Limb (tissue), 2 donors: ENCODE results near the gene ITFG2.

Experiments used
- DNase-seq, 2 donors: peaks; one replicate each; pipeline ENCODE4 v3.0.0-alpha.2; 2016; ENCODE audit errors: extremely low spot score in 2 of 2

ITFG2 gene

DNA sequence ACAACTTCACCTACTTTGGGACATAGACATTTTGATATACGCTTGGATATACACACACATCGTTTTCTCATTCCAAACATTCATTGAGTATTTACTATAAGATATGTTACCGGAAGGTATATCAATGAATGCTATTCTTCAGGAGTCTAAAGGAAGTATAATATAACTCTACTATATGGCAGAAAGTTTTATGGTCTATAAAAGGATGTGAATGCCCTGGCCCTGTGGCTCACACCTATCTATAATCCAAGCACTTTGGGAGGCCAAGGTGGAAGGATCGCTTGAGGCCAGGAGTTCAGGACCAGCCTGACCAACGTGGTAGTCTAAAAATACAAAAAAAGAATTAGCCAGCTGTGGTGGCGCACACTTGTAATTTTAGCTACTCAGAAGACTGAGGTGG is 16.8 kb downstream of the ITFG2 start:
- DNase-seq = no peak

DNA sequence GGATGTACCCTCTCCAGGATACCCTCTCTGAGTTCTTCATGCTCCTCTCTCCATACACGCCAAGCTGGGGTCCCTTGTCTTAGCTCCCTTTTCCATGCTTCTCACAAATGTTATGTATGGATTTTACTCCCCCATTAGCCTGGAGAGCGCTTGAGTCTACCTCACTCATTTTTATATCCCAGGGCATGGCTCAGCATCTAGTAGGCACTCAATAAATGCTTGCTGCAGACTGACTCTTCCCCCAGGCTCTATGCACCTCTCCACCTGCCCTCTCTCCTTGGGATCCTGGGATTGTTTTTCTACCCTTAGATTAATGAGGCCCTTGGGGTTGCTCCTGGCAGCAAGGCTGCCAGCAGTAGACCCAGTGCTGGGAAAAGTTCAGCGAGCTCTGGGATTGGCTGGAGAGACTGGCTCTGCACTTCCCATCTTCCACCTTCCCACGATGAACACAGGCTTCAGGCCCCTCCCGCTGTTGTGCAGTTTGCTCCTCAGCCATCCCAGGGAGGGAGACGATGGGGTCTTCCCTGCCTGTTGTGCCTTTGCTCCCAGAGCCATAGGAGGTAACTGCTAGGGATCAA is 20.2 kb downstream of the ITFG2 start:
- DNase-seq = no peak

DNA sequence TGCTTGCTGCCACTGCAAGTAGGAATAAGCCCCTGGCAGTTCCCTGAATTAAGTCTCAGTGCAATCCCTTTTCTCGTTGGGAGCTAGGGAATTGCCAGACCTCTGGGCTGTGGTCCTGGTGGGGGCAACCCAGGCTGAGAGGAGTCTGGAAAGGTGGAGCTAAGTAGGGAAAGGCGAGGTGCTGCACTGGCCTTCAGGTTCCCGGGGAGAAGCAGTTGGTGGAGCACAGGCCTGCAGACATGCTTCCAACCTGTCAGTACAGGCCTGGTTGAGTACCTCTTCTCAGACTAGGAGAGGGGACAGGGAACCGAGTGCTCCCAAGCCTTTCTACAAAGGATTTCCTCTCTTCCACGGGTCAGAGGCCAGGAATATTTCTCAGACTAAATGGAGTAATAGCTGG is 20.9 kb downstream of the ITFG2 start:
- DNase-seq = no peak

DNA sequence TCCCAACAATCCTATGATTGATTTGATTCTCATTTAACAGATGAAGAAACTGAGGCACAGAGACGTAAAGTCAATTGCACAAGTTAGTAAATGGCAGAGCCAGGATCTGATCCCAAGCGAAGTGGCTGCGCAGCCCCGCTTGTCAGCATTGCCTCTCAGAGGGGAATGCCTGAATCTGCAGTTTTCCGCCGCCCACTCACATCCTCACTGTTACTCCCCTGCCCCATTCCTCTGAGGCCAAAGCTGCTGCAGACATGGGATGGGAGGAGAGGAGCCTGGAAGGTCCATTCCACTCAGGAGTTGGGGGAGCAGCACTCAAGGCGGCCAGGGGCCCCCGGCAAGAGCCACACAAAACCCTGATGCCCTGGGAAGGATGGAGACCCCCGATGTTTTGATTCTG is 21.3 kb downstream of the ITFG2 start:
- DNase-seq = no peak

DNA sequence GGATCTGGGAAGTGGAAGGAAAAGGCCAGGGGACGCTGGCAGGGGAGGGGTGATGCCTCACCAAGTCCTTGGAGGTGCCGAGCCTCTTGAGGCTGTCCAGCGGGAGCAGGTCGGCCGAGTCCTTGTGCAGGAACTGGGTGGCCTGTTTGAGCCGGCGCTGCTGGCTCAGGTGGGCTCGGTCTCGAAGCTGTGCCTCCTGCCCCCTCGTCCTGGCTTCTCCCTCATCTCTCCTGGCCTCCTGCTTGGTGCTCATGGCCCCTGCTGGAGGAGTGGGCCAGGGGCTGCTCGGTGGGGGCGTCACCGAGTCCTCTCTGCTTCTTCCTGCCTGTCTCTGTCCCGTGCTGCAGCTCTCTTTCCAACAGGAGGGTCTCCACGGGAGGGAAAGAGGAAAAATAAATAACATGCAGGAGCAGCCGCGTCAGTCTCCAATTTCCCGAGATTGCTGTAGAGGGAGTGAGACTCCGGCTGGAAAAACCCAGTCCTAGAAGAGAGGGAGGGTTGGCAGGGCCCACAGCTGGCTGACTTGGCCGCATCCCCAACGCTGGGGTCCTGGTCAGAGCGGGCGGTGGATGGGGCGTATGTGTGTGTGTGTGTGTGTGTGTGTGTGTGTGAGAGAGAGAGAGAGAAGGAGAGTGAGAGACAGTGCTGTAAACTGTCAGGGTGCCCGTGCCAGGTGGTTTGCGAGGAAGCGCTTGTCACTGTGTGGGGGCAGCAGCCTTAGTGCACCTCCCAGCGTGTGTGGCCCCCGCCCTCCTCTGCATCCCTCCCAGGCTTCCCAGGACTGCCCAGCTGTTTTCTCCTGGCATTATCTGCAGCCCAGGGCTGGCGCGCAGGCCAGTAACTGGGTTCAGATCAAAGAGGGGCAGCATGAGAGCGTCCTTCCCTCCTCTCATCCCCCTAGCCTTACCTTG is 22.4 kb downstream of the ITFG2 start, which contains the start of gene NRIP2:
Gene NRIP2, minus strand, starts transcription at position 455 of the 911 bp plus-strand sequence. Its CDS starts 52 bp downstream, at position 403.
- DNase-seq = peak; percentile 88 to 89

DNA sequence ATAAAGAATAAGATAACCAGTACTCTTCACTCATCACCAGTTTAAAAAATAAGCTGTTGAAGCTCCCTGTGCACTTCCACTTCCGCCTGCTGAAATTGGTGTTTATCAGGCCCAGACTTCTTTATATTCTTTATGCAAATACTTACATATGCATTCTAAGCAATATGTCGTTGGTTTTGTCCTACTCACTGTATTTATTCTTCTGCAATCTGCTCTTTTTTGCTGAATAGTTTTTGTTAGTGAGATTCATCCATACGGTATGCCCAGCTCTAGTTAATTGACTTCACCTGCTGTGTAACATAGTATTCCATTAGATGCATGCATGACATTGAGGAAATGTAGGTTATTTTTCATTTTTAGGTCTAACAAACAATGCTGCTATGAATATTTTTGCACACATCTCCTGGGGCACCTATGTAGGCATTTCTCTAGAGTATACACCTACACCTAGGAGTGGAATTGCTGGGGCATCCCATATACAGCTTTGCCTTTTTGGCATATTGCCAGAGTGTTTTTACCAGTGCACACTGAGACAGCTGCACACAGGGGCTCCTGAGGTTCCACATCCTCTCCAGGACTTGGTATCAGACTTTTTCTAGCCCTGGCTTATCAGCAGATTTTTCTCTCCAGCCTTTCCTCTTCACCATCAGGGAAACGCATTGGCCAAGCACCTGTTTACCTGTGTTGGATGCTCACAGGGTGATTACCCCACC is 23.4 kb downstream of the ITFG2 start:
- no peak for DNase-seq

DNA sequence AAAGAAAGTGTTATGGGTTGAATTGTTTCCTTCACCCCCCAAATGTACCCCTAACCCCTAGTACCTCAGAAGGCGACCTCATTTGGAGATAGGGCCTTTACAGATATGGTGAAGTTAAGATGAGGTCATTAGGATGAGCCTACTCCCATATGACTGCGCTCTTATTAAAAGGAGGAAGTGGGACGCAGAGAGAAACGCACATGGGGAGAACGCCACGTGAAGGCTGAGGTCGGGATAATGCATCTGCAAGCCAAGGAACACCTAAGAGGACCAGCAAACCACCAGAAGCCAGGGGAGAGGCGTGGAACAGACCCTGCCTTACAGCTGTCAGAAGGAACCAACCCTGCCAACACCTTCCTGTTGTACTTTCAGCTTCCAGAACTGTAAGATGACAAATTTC is 24.1 kb downstream of the ITFG2 start:
- no peak for DNase-seq

DNA sequence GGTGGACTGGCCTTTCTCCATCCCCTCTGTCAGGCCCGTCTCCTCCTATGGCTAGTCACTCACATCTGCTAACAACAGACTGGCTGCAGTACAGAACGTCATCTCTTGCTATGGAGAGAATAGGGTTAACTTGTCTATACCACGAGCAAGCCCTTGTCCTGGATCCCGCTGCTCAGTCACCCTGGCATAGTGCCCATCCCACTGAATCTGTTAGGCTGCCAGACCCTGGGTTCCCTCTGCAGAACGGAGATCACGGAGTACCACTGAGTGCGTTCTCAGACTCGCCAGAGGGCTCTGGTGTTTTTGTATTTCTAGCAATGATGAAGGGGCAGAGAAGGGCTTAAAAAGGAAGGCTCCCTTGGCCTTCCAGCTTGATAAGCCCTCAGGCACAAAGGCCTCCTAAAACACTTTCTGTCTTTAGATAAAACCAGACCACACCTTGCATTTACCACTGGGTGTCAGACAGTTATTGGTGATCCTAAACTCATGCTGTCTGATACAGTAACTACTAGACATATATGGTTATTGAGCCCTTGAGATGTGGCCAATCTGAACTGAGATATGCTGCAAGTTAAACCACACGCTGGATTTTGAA is 28.7 kb downstream of the ITFG2 start:
- DNase-seq = no peak

DNA sequence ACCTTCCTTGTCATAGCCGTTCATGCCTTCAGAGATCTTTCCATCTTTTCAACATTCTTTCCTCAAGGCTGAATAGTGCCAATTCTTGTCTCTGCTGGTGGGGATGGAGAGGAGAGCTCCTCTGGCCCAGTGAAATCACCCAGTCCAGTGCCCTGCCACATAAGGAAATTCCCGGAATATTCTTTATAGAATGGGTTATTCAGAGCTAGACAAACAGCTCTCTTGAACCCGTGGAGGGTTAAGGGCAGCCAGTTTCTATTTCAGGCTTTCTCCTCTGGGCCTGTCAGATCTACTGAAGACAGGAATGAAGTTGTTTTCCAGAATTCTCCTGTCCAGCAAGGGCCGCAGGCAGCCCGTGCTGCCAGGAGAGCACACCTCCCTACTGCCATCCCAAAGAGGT is 30.5 kb downstream of the ITFG2 start:
- no peak for DNase-seq

DNA sequence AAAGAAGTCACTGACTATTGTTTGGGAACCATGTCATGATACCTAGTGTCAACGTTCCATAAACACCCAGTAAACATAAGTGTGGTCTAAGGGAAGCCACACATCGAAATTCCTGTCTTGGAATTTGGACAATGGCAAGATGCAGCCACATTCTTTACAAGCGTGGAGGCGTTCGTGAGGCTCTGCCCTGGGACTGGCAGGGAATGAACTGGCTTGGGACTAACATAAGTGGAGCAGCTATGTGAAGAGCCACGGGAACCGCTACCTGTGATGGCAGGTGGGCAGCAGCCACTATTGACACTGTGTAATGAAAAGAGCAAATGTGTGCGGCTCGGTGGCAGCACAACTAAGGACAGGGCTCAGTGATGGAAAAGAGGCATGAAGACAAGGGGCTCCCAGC is 32.3 kb downstream of the ITFG2 start:
- no peak for DNase-seq

DNA sequence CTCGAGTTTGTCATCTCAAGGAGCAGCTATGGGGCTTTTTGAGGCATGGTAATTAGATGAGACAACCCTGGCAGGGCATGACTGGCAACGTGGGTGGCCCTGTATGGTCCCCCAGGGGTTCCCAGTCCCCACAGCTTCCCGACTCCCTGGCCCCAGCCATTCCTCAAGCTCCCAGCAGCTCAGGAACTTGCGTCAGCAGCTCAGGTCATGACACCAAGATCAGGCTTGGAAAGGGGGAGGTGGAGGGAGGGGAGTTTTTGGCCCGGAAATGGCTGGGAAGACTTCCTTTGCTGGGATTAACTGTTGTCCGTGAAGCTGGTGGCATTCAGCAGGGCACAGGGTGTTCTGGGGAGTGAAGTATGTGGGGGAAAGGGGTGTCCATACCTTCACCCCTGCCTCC is 32.8 kb downstream of the ITFG2 start:
- DNase-seq = no peak

DNA sequence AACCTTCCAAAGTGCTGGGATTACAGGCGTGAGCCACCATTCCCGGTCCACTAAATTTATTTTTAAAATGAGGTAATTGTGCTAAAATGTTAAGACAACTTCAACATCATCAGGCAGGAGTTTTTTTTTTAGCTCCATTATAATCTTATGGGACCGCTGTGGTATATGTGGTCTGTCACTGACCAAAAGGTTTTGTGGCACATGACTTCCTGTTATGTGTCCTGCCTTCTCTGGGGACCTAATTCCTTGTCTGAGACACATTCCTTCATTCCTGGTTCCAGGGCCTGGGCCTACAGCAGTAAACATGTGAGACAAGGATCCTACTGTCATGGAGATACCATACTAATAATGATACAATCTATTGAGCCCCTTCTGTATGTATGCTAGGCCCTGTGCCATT is 39.5 kb downstream of the ITFG2 start:
- DNase-seq = no peak

DNA sequence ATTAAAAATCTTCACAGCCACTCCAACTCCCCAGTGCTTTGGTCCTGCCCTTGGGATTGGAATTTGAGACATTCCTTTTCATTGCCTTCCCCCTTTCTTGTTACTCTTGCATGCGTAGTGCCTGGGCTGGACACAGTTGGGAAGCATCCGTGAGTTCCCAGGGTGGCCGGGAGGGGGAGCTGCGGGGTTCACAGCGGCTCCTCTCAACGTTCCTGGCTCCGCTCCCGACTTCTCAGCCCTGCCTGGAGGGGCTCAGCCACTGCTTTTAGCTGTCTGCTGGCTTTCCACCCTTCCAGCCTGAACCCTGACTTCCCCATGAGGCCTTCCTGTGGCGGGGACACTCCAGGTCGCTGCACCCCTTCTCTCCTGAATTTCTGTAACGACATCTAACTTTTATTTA is 41.2 kb downstream of the ITFG2 start:
- DNase-seq = peak; percentile 86 to 90

DNA sequence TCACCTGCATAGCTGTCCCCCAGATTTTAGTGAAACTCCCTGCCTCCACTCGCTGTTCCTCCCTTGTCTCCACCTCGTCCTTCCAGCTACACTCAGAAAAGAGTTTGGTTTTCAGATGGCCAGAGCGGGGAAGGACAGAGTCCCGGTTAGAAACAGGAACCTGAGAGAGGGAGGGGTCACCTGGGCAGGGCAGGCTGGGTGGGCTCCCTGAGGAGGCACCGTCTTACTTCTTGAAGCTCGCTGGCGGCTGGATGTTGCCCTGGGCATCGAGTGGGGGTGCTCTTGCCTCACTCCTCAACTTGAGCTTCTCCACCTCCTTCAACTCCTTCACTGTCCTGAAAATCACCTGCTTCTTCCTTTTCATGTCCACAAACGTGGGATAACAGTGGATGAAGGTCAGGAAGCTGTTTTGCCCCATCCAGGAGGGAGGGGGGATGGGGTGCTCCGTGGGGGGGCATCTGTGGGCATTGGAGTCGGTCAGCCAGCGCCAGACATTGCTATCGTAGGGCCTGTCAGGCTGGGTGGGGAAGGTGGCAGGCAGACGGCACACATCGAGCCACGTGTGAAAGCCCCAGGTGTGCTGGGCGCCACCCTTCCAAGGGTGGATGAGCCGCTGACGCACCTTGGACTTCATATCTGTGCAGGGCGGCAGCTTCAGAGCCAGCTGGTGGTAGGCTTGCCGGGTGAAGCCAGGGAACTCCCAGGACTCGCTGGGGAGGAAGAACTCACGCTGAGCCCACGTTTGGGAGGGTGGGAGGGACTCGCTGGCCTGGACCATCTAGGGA is 42.4 kb downstream of the ITFG2 start:
- no peak for DNase-seq

DNA sequence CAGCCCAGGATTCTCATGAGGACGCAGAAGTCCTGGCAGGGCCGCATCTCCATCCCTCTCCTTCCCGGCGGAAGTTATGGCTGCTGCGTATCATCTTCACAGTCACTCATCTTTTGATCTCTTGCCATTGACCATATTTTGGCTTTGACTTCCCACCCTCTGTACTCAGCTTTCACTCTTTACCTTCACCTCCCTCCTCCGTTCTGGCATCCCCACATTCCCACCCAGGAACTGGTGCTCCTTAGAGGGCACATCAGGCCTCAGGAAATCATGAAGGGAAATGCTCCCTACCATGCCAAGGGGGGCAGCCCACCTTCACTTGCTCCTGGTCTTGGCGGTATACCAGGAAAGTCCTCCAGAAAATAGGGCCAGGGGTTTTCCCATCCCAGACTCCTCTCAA is 43.1 kb downstream of the ITFG2 start:
- no peak for DNase-seq

DNA sequence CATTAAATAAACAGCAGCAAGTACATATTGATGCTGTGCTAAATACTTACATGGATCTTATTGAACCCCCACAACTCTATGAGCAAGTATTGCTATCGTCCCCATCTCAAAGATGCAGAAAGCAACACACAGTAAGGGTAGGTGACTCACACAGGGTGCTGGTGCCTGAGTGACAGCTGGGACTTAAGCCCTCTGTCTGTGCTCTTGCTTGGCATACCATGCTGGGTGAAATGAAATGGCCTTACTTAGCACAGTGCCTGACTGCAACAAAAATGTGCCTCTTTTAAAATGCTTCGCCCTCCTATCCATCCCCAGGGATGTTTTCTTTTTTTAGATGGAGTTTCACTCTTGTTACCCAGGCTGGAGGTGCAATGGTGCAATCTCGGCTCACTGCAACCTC is 43.6 kb downstream of the ITFG2 start:
- DNase-seq = no peak

DNA sequence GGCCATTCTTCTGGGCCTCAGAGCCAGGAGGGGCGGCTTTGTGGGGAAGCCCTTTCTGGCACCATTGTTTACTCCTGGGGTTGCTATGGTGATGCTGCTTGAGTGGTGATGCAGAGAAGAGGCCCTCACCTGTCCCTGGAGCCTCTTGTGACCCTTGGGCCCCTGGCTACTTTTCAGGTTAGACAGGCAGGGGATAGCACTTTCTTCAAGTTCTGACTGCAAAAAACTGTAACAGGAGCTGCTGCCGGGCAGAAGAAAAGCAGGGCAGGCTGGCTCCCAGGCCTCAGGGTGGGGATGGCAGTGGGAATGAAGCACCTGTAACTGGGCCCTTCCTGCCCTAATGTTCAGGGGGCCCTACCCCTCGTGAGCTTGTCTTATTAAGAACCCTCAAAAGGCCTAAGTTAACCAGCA is 44.6 kb downstream of the ITFG2 start, which contains the start of gene TEX52:
Gene TEX52, minus strand, starts transcription at position 19 of the 411 bp plus-strand sequence. Its CDS starts 13 bp downstream, at position 6.
- no peak for DNase-seq

DNA sequence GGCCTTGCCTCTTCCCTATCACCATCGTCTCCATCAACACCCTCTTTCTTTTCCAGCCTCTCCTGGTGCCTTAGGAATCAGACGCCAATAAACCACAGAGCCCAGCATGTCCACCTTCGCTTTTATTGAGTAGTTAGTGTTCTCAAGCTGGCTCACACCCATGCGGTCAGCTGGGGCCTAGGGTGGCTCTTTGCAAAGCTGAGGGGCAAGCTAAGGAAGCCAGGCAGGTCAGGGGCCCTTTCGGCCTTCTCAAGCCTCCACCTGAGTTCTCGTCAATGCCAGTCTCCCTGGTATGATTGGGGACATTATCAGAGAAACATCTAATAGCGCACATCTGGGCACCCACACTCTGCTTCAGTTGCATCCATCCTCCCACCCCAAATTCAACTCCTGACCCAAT is 45.1 kb downstream of the ITFG2 start:
- DNase-seq = no peak

DNA sequence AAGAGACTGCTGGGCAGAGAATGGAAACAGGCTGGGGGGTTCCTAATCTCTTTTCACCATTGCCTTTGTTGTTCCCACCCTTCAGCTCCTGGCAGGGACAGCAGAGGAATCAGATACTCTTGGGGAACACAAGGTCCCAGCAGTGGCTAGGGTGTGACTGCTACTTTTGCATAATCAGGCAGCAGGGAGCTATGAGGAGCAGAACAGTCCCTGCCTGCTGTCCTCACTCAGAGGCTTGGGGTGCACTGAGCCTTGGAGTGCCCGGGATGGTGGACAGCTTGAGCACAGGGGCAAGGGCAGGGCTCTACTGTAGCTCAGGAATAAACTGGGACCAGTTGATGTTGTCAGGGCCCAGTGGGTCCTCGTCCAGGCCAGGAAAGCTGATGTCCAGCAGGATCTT is 45.9 kb downstream of the ITFG2 start:
- DNase-seq = no peak

DNA sequence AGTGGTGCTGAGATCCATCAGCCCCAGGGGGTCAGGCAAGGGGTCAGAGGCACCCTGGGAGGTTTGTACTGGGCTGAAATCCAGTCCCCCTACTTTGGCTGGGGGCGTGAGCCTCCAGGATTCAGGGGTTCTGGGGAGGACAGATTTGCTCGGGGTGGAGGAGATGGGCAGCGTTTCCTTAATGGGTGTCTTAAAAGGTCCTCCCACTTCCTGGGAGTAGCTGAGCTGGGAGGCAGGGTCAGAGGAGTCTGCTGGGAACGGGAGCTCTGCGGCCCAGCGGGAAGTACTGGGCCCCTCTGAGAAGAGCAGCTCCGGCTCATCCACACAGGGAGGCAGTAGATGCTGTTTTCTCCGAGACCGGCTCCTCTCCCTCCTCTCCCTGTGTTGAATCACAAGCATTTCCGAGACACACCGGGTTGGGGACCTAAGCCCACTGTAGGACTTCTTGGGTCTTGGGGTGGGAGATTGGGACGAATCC is 46.5 kb downstream of the ITFG2 start:
- no peak for DNase-seq

DNA sequence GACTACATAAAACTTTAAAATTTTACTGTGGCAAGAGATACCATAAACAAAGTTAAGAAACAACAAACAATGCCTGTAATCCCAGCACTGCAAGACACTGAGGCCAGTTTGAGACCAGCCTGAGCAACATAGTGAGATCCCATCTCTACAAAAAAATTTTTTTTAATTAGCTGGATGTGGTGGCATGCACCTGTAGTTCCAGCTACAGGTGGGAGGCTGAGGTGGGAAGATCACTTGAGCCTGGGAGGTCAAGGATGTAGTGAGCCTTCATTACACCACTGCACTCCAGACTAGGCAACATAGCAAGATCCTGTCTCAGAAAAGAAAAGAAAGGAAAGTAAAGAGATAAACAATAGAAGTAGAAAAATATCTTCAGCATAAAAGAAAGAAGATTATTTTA is 47.7 kb downstream of the ITFG2 start:
- DNase-seq = no peak
